ENCODE results near the gene DYRK1B. TPM values are rescaled to one million over a fixed set of nuclear protein-coding genes. Genes with fewer than 3 reads are reported as not detected.
"Not testable (repeated sequence)": the region's sequence is repeated elsewhere in the genome, so short reads cannot be mapped to it uniquely, and the experiment has no call there.

DYRK1B gene
- total RNA-seq, 2 experiments from 2014 or later: 15.8 to 17.3 TPM

DNA sequence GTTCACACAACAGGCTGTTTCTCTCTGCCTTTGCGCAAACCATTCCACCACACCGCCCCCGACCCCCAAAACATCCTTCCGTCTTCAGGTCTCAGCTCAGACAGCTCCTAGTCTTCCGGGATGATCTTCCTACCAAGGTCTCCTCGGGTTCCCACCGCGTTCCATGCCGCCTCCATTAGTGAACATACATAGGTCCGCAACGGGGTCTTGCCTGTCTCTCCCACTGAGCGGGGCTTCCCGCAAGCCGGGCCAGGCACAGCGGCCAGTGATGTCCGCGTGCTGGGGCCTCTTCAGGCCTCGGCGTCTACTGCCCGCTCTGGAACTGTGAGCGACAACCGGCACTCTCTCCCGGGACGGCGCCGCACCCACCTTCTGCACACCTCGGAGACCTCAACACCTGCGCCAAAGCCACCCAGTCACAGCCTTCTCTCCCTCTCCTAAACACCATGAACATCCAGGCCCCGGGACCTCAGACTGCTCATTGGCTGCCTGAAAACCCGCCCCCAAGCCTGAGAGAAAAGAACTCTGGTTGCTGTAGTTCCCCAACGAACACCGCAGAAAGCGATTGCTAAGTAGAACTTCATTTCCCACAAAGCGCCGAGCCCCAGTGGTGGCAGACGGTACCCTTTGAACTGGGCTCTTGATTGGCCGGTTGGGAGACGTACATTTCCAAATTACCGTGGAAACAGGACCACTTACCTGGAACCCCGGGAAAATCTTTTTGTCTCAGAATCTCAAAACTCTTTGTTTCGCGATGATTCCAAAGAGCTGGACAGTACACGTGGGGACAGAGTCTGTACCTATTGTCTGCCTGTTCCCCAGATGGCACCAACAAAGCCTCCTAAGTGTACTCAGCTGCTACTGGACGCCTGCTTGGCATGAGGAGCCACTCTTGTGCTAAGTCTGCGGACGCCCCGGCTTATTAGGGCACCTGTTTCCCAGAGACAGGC lies 9.5 kb downstream of the DYRK1B start:
- no peak overlapping the region for H3K4me3 Mint-ChIP-seq
- peak; percentile 98 for ATAC-seq (ENCODE audit: low read depth)
- peaks cover 17% of the 10 kb centered on the region for H3K36me3 Mint-ChIP-seq
- peaks cover 9% of the 10 kb centered on the region for H3K4me1 Mint-ChIP-seq
- H3K27me3 Mint-ChIP-seq: no peaks in the 10 kb centered on the region
- POLR2A ChIA-PET: interaction anchor here (0.5 to 2.1 kb wide), 3 partner anchors 9 to 925 kb away, joined by 3 to 20 read pairs (median 4); partner anchors contain the start of genes DYRK1B and ZNF546
- peaks cover 1% of the 10 kb centered on the region for H3K9me3 Mint-ChIP-seq
- H3K27ac Mint-ChIP-seq: no peak overlapping the region
- DNase-seq: peak; percentile 76

GRCh38 chr19:39823686-39824085 lies 10.3 kb downstream of the DYRK1B start:
- DNase-seq (no peak), ATAC-seq (ENCODE audit: low read depth) (no peak)
- H3K4me1 Mint-ChIP-seq: peaks cover 10% of the 10 kb centered on the region
- peaks cover 14% of the 10 kb centered on the region for H3K36me3 Mint-ChIP-seq
- POLR2A ChIA-PET: interaction anchor here (2.1 kb wide), 1 partner anchor 10 kb away, joined by 20 read pairs; the partner anchor contains the start of gene DYRK1B
- H3K4me3 Mint-ChIP-seq: no peak overlapping the region
- no peak overlapping the region for H3K27ac Mint-ChIP-seq
- peaks cover 1% of the 10 kb centered on the region for H3K9me3 Mint-ChIP-seq
- H3K27me3 Mint-ChIP-seq: no peaks in the 10 kb centered on the region

- H3K4me1 Mint-ChIP-seq: peaks cover 5% of the 10 kb centered on the region
- peaks cover 1% of the 10 kb centered on the region for H3K9me3 Mint-ChIP-seq
- POLR2A ChIA-PET: no interaction called here
- no peak overlapping the region for H3K27ac Mint-ChIP-seq
- peaks cover 9% of the 10 kb centered on the region for H3K36me3 Mint-ChIP-seq
- H3K4me3 Mint-ChIP-seq: no peak overlapping the region
- H3K27me3 Mint-ChIP-seq: no peaks in the 10 kb centered on the region
- ATAC-seq (ENCODE audit: low read depth) (no peak), DNase-seq (no peak)
These were observed 13.3 kb downstream of the DYRK1B start for GRCh38 chr19:39820696-39821095.

GRCh38 chr19:39819786-39820185 lies 14.2 kb downstream of the DYRK1B start:
- no peaks in the 10 kb centered on the region for H3K27me3 Mint-ChIP-seq
- peaks cover 9% of the 10 kb centered on the region for H3K36me3 Mint-ChIP-seq
- peaks cover 5% of the 10 kb centered on the region for H3K4me1 Mint-ChIP-seq
- no peak overlapping the region for H3K4me3 Mint-ChIP-seq
- POLR2A ChIA-PET: no interaction called here
- H3K9me3 Mint-ChIP-seq: peaks cover 1% of the 10 kb centered on the region
- no peak for DNase-seq
- ATAC-seq (ENCODE audit: low read depth): no peak
- H3K27ac Mint-ChIP-seq: no peak overlapping the region

DNA sequence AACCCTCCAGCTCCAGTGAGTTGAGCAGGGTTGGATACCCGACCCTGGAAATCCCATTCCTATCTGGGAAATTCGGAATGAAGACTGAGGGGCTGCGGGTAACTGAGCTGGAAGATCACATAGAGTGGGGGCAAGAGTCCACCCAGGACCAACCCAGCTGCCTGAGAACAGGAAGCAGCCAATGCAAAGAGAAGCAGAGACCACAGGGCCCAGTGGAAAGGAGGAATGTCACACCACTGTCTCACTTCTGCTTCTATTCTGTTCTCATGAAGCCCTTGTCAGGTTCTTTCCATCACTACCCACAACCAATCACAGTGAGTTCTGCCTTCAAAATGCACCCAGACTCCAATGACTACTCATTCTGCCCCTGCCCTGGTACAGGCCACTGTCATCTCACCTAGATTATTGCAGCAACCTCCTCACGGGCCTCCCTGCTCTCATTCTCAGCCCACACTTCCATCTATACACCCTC lies 15.3 kb downstream of the DYRK1B start:
- no peak overlapping the region for H3K4me3 Mint-ChIP-seq
- ATAC-seq (ENCODE audit: low read depth): no peak
- POLR2A ChIA-PET: no interaction called here

GRCh38 chr19:39817888-39818561 lies 15.9 kb downstream of the DYRK1B start:
- Mint-ChIP-seq H3K27ac (no peak overlapping the region), H3K9me3 (peaks cover 1% of the 10 kb centered on the region), H3K4me1 (peaks cover 4% of the 10 kb centered on the region), H3K27me3 (no peaks in the 10 kb centered on the region), H3K4me3 (no peak overlapping the region), H3K36me3 (peaks cover 9% of the 10 kb centered on the region)
- no peak for DNase-seq
- POLR2A ChIA-PET: no interaction called here
- no peak for ATAC-seq (ENCODE audit: low read depth)

More for the DNA sequence above, 15.3 kb downstream of the DYRK1B start:
- no peak for DNase-seq
- no peak overlapping the region for H3K27ac Mint-ChIP-seq
- peaks cover 4% of the 10 kb centered on the region for H3K4me1 Mint-ChIP-seq
- H3K27me3 Mint-ChIP-seq: no peaks in the 10 kb centered on the region
- H3K9me3 Mint-ChIP-seq: peaks cover 1% of the 10 kb centered on the region
- peaks cover 9% of the 10 kb centered on the region for H3K36me3 Mint-ChIP-seq

GRCh38 chr19:39816287-39817048 lies 17.5 kb downstream of the DYRK1B start:
- Mint-ChIP-seq H3K27ac (no peak overlapping the region), H3K36me3 (peaks cover 10% of the 10 kb centered on the region), H3K4me3 (no peak overlapping the region), H3K4me1 (peaks cover 4% of the 10 kb centered on the region), H3K9me3 (peaks cover 1% of the 10 kb centered on the region), H3K27me3 (no peaks in the 10 kb centered on the region)
- ATAC-seq (ENCODE audit: low read depth) (no peak), DNase-seq (no peak)
- POLR2A ChIA-PET: interaction anchor here (0.6 kb wide), 1 partner anchor 609 kb away, joined by 5 read pairs; no protein-coding TSS in a partner anchor

DNA sequence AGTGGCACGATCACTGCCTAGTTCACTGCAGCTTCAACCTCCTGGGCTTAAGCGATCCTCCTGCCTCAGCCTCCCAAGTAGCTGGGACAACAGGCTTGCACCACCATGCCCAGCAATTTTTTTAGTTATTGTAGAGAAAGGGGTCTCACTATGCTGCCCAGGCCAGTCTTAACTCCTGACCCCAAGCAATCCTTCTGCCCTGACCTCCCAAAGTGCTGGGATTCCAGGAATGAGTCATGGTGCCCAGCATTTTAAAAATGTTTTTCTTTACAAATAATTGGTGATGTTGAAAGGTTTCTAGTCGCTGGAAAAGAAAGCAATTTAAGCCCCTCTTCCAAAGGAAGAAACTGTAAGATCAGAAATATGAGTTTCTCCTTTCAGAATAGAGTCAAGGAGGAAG lies 19.4 kb downstream of the DYRK1B start:
- H3K9me3 Mint-ChIP-seq: no peaks in the 10 kb centered on the region
- no peak overlapping the region for H3K4me3 Mint-ChIP-seq
- no peak overlapping the region for H3K27ac Mint-ChIP-seq
- peaks cover 4% of the 10 kb centered on the region for H3K4me1 Mint-ChIP-seq
- POLR2A ChIA-PET: no interaction called here
- ATAC-seq (ENCODE audit: low read depth): no peak
- H3K36me3 Mint-ChIP-seq: peaks cover 7% of the 10 kb centered on the region
- no peaks in the 10 kb centered on the region for H3K27me3 Mint-ChIP-seq
- no peak for DNase-seq

DNA sequence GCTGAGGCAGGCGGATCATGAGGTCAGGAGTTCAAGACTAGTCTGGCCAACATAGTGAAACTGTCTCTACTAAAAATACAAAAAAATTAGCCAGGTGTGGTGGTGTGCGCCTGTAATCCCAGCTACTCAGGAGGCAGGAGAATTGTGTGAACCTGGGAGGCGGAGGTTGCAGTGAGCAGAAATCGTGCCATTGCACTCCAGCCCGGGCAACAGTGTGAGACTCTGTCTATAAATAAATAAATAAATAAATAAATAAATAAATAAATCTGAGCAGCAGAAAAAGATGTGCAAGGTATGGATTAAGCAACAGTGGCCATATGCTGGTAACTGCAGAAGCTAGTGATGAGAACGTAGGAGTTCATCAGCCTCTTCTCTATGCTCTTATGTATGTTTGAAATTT lies 19.9 kb downstream of the DYRK1B start:
- H3K4me1 Mint-ChIP-seq; DNase-seq; H3K27me3 Mint-ChIP-seq; H3K9me3 Mint-ChIP-seq; H3K36me3 Mint-ChIP-seq; ATAC-seq (ENCODE audit: low read depth); H3K27ac Mint-ChIP-seq; H3K4me3 Mint-ChIP-seq: not testable (repeated sequence)
- POLR2A ChIA-PET: interaction anchor here (0.6 kb wide), 1 partner anchor 1268 kb away, joined by 3 read pairs; no protein-coding TSS in a partner anchor

- POLR2A ChIA-PET: interaction anchor here (0.6 kb wide), 1 partner anchor 1269 kb away, joined by 3 read pairs; no protein-coding TSS in a partner anchor
- Mint-ChIP-seq H3K4me1 (no peaks in the 10 kb centered on the region), H3K27me3 (no peaks in the 10 kb centered on the region), H3K4me3 (no peak overlapping the region), H3K9me3 (no peaks in the 10 kb centered on the region), H3K27ac (no peak overlapping the region), H3K36me3 (peaks cover 7% of the 10 kb centered on the region)
- DNase-seq: no peak
- ATAC-seq (ENCODE audit: low read depth): no peak
These were observed 20.5 kb downstream of the DYRK1B start for GRCh38 chr19:39813264-39813993.

GRCh38 chr19:39811064-39811463 lies 22.9 kb downstream of the DYRK1B start:
- POLR2A ChIA-PET: no interaction called here
- no peak for DNase-seq
- Mint-ChIP-seq H3K9me3 (peaks cover 4% of the 10 kb centered on the region), H3K27ac (no peak overlapping the region), H3K4me1 (no peaks in the 10 kb centered on the region), H3K27me3 (peaks cover 3% of the 10 kb centered on the region), H3K36me3 (peaks cover 1% of the 10 kb centered on the region), H3K4me3 (no peak overlapping the region)
- ATAC-seq (ENCODE audit: low read depth): no peak

DNA sequence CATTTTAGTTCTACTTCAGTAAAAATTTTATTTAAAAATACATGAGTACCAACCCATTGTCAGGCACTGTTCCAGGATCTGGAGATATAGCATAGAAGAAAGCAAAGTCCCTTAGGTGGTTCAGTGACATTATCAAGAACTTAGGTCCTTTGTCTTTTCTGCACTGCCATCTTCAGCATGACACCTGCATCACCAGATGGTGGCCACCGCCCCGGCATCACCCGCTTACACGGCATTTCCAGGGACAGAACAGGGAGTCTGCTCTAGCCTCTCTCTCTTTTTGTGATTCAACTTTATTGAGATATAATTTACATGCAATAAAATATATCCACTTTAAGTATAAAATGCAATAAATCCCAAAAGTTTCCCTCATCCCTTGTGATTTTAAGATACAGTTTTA lies 23.5 kb downstream of the DYRK1B start:
- no peak for ATAC-seq (ENCODE audit: low read depth)
- no peaks in the 10 kb centered on the region for H3K4me1 Mint-ChIP-seq
- H3K27ac Mint-ChIP-seq: no peak overlapping the region
- peaks cover 4% of the 10 kb centered on the region for H3K9me3 Mint-ChIP-seq
- peaks cover 1% of the 10 kb centered on the region for H3K36me3 Mint-ChIP-seq
- POLR2A ChIA-PET: no interaction called here
- H3K4me3 Mint-ChIP-seq: no peak overlapping the region
- peaks cover 4% of the 10 kb centered on the region for H3K27me3 Mint-ChIP-seq
- DNase-seq: no peak

Data from activated naive CD8-positive, alpha-beta T cell treated with anti-CD3 and anti-CD28 coated beads, Interleukin-2, amount 10 ng/mL, durations not matched to agents 7 days and 5 days (primary cell).